Hair follicle dermal papilla cell (primary cell): ENCODE measurements around the gene SULT1A3. TPM values are rescaled to one million over a fixed set of nuclear protein-coding genes. Genes with fewer than 3 reads are reported as not detected.

Experiments used
- small RNA-seq: library from RNA; depleted of rRNA; stranded (forward); fragments of <200 nt; gene quantifications from one replicate; pipeline ENCODE3, GENCODE V24; 2012
- total RNA-seq: library from RNA; depleted of rRNA; stranded (reverse); fragments of >200 nt; gene quantifications from 2 replicates; pipeline ENCODE4 v1.2.3, GENCODE V29; 2012

SULT1A3 gene
- total RNA-seq = 3.7 and 3.8 TPM in 2 replicates

DNA sequence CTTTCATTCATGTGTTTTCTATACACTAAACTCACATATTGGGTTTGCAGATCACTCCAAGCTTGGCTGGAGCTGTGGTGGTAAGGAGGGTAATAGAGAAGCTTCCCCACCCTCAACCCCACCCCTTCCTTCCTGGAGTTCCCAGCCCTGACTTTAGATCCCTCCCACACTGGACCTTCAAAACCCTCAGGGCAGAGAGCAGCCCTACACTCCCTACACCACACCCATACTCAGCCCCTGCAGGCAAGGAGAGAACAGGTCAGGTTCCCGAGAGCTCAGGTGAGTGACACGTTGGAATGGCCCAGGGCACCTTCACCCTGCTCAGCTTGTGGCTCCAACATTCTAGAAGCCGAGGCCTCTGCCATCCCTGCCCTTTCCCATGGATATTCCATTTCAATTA is at the start of gene SULT1A3:
TSS of gene SULT1A3 (plus strand) at position 207 of the 400 bp plus-strand sequence. CDS start 1,474 bp downstream, outside the sequence.

GRCh38 chr16:30183233-30184095 is 15.6 kb upstream of the SULT1A3 start, which contains the start of gene CORO1A:
TSS of gene CORO1A (plus strand) at chr16:30183602. CDS start at chr16:30185210, 1,608 bp downstream.

DNA sequence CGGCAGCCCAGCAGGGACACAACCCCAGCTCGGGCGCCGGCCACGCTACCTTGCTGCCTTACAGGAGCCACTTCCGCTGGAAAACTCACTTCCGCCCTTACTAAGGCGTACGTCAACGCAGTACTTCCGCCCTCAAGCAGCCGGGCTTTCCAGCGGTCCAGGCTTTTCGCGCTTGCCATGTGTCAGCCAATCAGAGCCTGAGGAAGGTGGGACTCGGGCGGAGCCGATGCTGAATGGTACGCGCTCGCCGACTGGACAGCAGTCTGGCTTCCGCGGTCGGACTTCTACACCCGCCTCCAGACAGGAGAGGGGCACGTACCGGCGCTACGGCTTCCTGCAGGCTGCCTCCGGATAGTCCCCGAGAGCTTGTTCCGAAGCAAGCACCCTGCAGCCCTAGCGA is 5.4 kb upstream of the SULT1A3 start, which contains the start of the genes BOLA2B and SLX1A:
TSS of gene BOLA2B (minus strand) at position 52 of the 400 bp plus-strand sequence. CDS start 71 bp downstream, outside the sequence.
TSS of gene SLX1A (plus strand) at position 261 of the 400 bp plus-strand sequence. CDS start 210 bp downstream, outside the sequence.

GRCh38 chr16:30248379-30248778 is 49.3 kb downstream of the SULT1A3 start, which contains the start of gene NPIPB13:
TSS of gene NPIPB13 (minus strand) at chr16:30248479. CDS start at chr16:30245573, 2,906 bp downstream.

Small RNAs within 50 kb of the gene (small RNA-seq; reads per million reads assigned to genes)
- gene AC106782.4 = not detected

Other genes with a start within 250 kb of the SULT1A3 start
- 76.1 and 95.6 TPM in 2 replicates for gene TMEM219, start 237.2 kb upstream of the SULT1A3 start, total RNA-seq
- 61.0 and 61.7 TPM in 2 replicates for gene TAOK2, start 225.4 kb upstream of the SULT1A3 start, total RNA-seq
- 3.7 and 7.4 TPM in 2 replicates for gene HIRIP3, start 203.6 kb upstream of the SULT1A3 start, total RNA-seq
- gene INO80E, start 203.0 kb upstream of the SULT1A3 start, total RNA-seq = 22.2 and 42.6 TPM in 2 replicates
- gene DOC2A, start 188.2 kb upstream of the SULT1A3 start, total RNA-seq = not detected in 2 replicates
- gene C16orf92, start 176.1 kb upstream of the SULT1A3 start, total RNA-seq = not detected in 2 replicates
- gene TLCD3B, start 168.0 kb upstream of the SULT1A3 start, total RNA-seq = 0.12 TPM in 1 of 2 replicates, not detected in the other
- 648 and 853 TPM in 2 replicates for gene ALDOA, start 133.5 kb upstream of the SULT1A3 start, total RNA-seq
- gene PPP4C, start 123.3 kb upstream of the SULT1A3 start, total RNA-seq = 163 and 189 TPM in 2 replicates
- 0.32 and 0.36 TPM in 2 replicates for gene TBX6, start 107.3 kb upstream of the SULT1A3 start, total RNA-seq
- 25.8 and 26.2 TPM in 2 replicates for gene YPEL3, start 103.0 kb upstream of the SULT1A3 start, total RNA-seq
- gene GDPD3, start 85.7 kb upstream of the SULT1A3 start, total RNA-seq = 0.73 and 0.81 TPM in 2 replicates
- gene MAPK3, start 76.0 kb upstream of the SULT1A3 start, total RNA-seq = 44.9 and 57.8 TPM in 2 replicates
- gene CORO1A, start 15.7 kb upstream of the SULT1A3 start, total RNA-seq = 0.49 and 0.73 TPM in 2 replicates
- 26.1 and 65.0 TPM in 2 replicates for gene BOLA2B, start 5.6 kb upstream of the SULT1A3 start, total RNA-seq
- 15.9 and 17.8 TPM in 2 replicates for gene SLX1A, start 5.4 kb upstream of the SULT1A3 start, total RNA-seq
- gene NPIPB13, start 49.2 kb downstream of the SULT1A3 start, total RNA-seq = 0.65 TPM in 1 of 2 replicates, not detected in the other
- 28.8 and 30.7 TPM in 2 replicates for gene CD2BP2, start 156.1 kb downstream of the SULT1A3 start, total RNA-seq
- gene TBC1D10B, start 171.2 kb downstream of the SULT1A3 start, total RNA-seq = 45.1 and 47.4 TPM in 2 replicates
- gene MYL11, start 175.5 kb downstream of the SULT1A3 start, total RNA-seq = not detected in 2 replicates
- 0.12 and 0.32 TPM in 2 replicates for gene SEPTIN1, start 183.3 kb downstream of the SULT1A3 start, total RNA-seq
- 6.3 and 8.0 TPM in 2 replicates for gene ZNF48, start 196.2 kb downstream of the SULT1A3 start, total RNA-seq
- 10.8 and 11.5 TPM in 2 replicates for gene ZNF771, start 208.4 kb downstream of the SULT1A3 start, total RNA-seq
- gene DCTPP1, start 230.8 kb downstream of the SULT1A3 start, total RNA-seq = 7.3 and 8.6 TPM in 2 replicates
- gene SEPHS2, start 246.6 kb downstream of the SULT1A3 start, total RNA-seq = 9.1 and 12.0 TPM in 2 replicates